T-helper 2 cell treated with Interferon-gamma antibody and Interleukin-4, amounts not matched to agents 5 μg/mL and 100 μg/mL, for 36 hours (primary cell): ENCODE data around the gene FAM156B.
"Not testable (repeated sequence)": the region's sequence is repeated elsewhere in the genome, so short reads cannot be mapped to it uniquely, and the experiment has no call there.

Experiments
- DNase-seq: peaks from one replicate; pipeline ENCODE4 v3.0.0; 2021; ENCODE audit warnings: low spot score
- H3K27ac Mint-ChIP-seq: one replicate; pipeline ENCODE4 v1.8.0; 2021; ENCODE audit warnings: mild to moderate bottlenecking, mixed read lengths
- H3K27me3 Mint-ChIP-seq: one replicate; pipeline ENCODE4 v1.8.0; 2021; ENCODE audit warnings: low read depth, mixed read lengths
- H3K36me3 Mint-ChIP-seq: one replicate; pipeline ENCODE4 v1.8.0; 2021; ENCODE audit warnings: low read depth, mixed read lengths
- H3K4me1 Mint-ChIP-seq: one replicate; pipeline ENCODE4 v1.8.0; 2021; ENCODE audit warnings: low read depth, mixed read lengths
- H3K4me3 Mint-ChIP-seq: one replicate; pipeline ENCODE4 v1.8.0; 2022; ENCODE audit warnings: mild to moderate bottlenecking, moderate library complexity, mixed read lengths
- H3K9me3 Mint-ChIP-seq: one replicate; pipeline ENCODE4 v1.8.0; 2021; ENCODE audit warnings: mixed read lengths

The FAM156B gene

GRCh38 chrX:52941728-52942127 is 44.6 kb downstream of the FAM156B start:
- not testable (repeated sequence) for H3K4me1 Mint-ChIP-seq, H3K36me3 Mint-ChIP-seq, DNase-seq, H3K27ac Mint-ChIP-seq, H3K4me3 Mint-ChIP-seq, H3K27me3 Mint-ChIP-seq, H3K9me3 Mint-ChIP-seq

GRCh38 chrX:52945838-52946494 is 48.8 kb downstream of the FAM156B start:
- not testable (repeated sequence) for H3K27me3 Mint-ChIP-seq

GRCh38 chrX:52947501-52947900 is 50.4 kb downstream of the FAM156B start:
- H3K36me3 Mint-ChIP-seq, H3K9me3 Mint-ChIP-seq, H3K27ac Mint-ChIP-seq, H3K27me3 Mint-ChIP-seq, DNase-seq, H3K4me1 Mint-ChIP-seq, H3K4me3 Mint-ChIP-seq: not testable (repeated sequence)

More at GRCh38 chrX:52945838-52946494, 48.8 kb downstream of the FAM156B start:
- not testable (repeated sequence) for H3K9me3 Mint-ChIP-seq, H3K36me3 Mint-ChIP-seq, H3K4me1 Mint-ChIP-seq, DNase-seq, H3K4me3 Mint-ChIP-seq, H3K27ac Mint-ChIP-seq

- not testable (repeated sequence) for H3K27ac Mint-ChIP-seq
Observed at GRCh38 chrX:52948265-52948664, 51.1 kb downstream of the FAM156B start.

GRCh38 chrX:52949325-52949724 is 52.2 kb downstream of the FAM156B start:
- not testable (repeated sequence) for H3K36me3 Mint-ChIP-seq, H3K4me3 Mint-ChIP-seq, DNase-seq, H3K4me1 Mint-ChIP-seq, H3K27ac Mint-ChIP-seq, H3K27me3 Mint-ChIP-seq, H3K9me3 Mint-ChIP-seq

More at GRCh38 chrX:52948265-52948664, 51.1 kb downstream of the FAM156B start:
- H3K4me1 Mint-ChIP-seq, H3K4me3 Mint-ChIP-seq, DNase-seq, H3K27me3 Mint-ChIP-seq, H3K9me3 Mint-ChIP-seq, H3K36me3 Mint-ChIP-seq: not testable (repeated sequence)

GRCh38 chrX:52949884-52950283 is 52.8 kb downstream of the FAM156B start:
- not testable (repeated sequence) for H3K9me3 Mint-ChIP-seq

More at GRCh38 chrX:52949884-52950283, 52.8 kb downstream of the FAM156B start:
- not testable (repeated sequence) for H3K27ac Mint-ChIP-seq, H3K4me1 Mint-ChIP-seq, H3K27me3 Mint-ChIP-seq, H3K36me3 Mint-ChIP-seq, DNase-seq, H3K4me3 Mint-ChIP-seq
